Panc1 (cell line): ENCODE measurements around the gene CAMK1D.

ENCODE experiments used
- POLR2AphosphoS5 ChIP-seq: IDR thresholded peaks from 2 replicates; pipeline ENCODE4 v1.6.1; 2012; ENCODE audit warnings: mild to moderate bottlenecking, low read depth, low read length, moderate library complexity
- REST ChIP-seq, 2 experiments: IDR thresholded peaks; 2 replicates each; pipeline ENCODE4 v1.6.1; 2011 to 2012; ENCODE audit warnings: low read depth in 2 of 2, control low read depth in 1 of 2, low read length in 1 of 2, mild to moderate bottlenecking in 1 of 2, moderate library complexity in 1 of 2; ENCODE audit not compliant: insufficient read depth in 1 of 2
- SIN3A ChIP-seq: IDR thresholded peaks from 2 replicates; pipeline ENCODE4 v1.6.1; 2012; ENCODE audit warnings: low read depth, mild to moderate bottlenecking, low read length, moderate library complexity, borderline replicate concordance; ENCODE audit not compliant: insufficient read depth
- TCF7L2 ChIP-seq: IDR thresholded peaks from 2 replicates; pipeline ENCODE4 v1.6.1; 2011; ENCODE audit warnings: mild to moderate bottlenecking, low read depth, low read length, inconsistent platforms
- TF ChIP-seq, protein P1 (sequence below): fragments of 450-650 bp; IDR thresholded peaks from 2 replicates; pipeline ENCODE4 v1.5.1; 2017; ENCODE audit warnings: mild to moderate bottlenecking

GRCh38 chr10:12393831-12394230 is 44.5 kb downstream of the CAMK1D start:
- TF ChIP-seq, protein P1, sequence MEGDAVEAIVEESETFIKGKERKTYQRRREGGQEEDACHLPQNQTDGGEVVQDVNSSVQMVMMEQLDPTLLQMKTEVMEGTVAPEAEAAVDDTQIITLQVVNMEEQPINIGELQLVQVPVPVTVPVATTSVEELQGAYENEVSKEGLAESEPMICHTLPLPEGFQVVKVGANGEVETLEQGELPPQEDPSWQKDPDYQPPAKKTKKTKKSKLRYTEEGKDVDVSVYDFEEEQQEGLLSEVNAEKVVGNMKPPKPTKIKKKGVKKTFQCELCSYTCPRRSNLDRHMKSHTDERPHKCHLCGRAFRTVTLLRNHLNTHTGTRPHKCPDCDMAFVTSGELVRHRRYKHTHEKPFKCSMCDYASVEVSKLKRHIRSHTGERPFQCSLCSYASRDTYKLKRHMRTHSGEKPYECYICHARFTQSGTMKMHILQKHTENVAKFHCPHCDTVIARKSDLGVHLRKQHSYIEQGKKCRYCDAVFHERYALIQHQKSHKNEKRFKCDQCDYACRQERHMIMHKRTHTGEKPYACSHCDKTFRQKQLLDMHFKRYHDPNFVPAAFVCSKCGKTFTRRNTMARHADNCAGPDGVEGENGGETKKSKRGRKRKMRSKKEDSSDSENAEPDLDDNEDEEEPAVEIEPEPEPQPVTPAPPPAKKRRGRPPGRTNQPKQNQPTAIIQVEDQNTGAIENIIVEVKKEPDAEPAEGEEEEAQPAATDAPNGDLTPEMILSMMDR, result no peak
- no peak for TF ChIP-seq POLR2AphosphoS5
- no peak for TF ChIP-seq REST (IDR thresholded peaks at IDR 0.05; ENCODE audit: insufficient read depth in 1 of 2, low read depth in 2 of 2, low read length in 1 of 2)
- TF ChIP-seq SIN3A, result no peak
- no peak for TF ChIP-seq TCF7L2
